T-cell (primary cell): Measurements from ENCODE around the gene THOC2. TPM values are rescaled to one million over a fixed set of nuclear protein-coding genes. Genes with fewer than 3 reads are reported as not detected.

ENCODE experiments used
- ATAC-seq, 4 experiments: fragments of 200-7000 bp in 3 of 4; fragments of 150-1000 bp in 1 of 4; cut with Tn5 transposase; replicated peaks in 1 of 4; 1 replicate in 3 of 4; 2 replicates in 1 of 4; pipeline ENCODE4 v1.10.0; 2021; ENCODE audit warnings: moderate library complexity in 3 of 4, mild to moderate bottlenecking in 2 of 4, moderate number of reproducible peaks in 1 of 4
- CTCF ChIA-PET, 2 donors: fragments of 300-600 bp; sonication (Branson Sonifier 250); formaldehyde crosslinking; loops; one replicate each; lab custom pipeline; 2022; ENCODE audit warnings: antibody characterized with exemption in 2 of 2; lab: Charles Lee
- POLR2A ChIA-PET, 2 donors: fragments of 300-600 bp; sonication (Branson Sonifier 250); formaldehyde crosslinking; loops; one replicate each; lab custom pipeline; 2022; ENCODE audit warnings: antibody characterized with exemption in 2 of 2; lab: Charles Lee
- DNase-seq, 35 experiments: peaks; one replicate each; pipeline versions ENCODE4 v3.0.0 to v3.0.0-alpha.2; 2013 to 2023
- H3K27ac ChIP-seq: one replicate; pipeline ENCODE4 v1.5.1; 2013; ENCODE audit warnings: low read length
- H3K27me3 ChIP-seq, 2 experiments: replicated peaks in 1 of 2; 1 replicate in 1 of 2; 2 replicates in 1 of 2; pipeline versions ENCODE4 v1.6.1 to v1.7.0; 2013; ENCODE audit warnings: low read length in 1 of 2, mixed read lengths in 1 of 2; ENCODE audit not compliant: control insufficient read depth in 2 of 2, insufficient read depth in 2 of 2; ENCODE audit errors: extremely low read depth in 1 of 2
- H3K36me3 ChIP-seq, 2 donors: 1 replicate in 1 of 2; 2 replicates in 1 of 2; pipeline versions ENCODE4 v1.6.1 to v1.7.0; 2013; ENCODE audit warnings: low read length in 1 of 2; ENCODE audit not compliant: control insufficient read depth in 2 of 2, insufficient read depth in 1 of 2; ENCODE audit errors: extremely low read depth in 1 of 2
- H3K4me1 ChIP-seq, 2 experiments: 1 replicate in 1 of 2; 2 replicates in 1 of 2; pipeline versions ENCODE4 v1.6.1 to v1.7.0; 2013; ENCODE audit warnings: low read length in 2 of 2, mixed read lengths in 1 of 2; ENCODE audit not compliant: insufficient read depth in 2 of 2, control insufficient read depth in 1 of 2; ENCODE audit errors: extremely low read depth in 1 of 2
- H3K4me3 ChIP-seq, 2 donors: 1 replicate in 1 of 2; 2 replicates in 1 of 2; pipeline versions ENCODE4 v1.5.1 to v1.7.0; 2013; ENCODE audit warnings: mild to moderate bottlenecking in 2 of 2, low read length in 1 of 2, moderate library complexity in 1 of 2; ENCODE audit not compliant: control insufficient read depth in 1 of 2; ENCODE audit errors: extremely low read depth in 1 of 2
- H3K9me3 ChIP-seq: 2 replicates; pipeline ENCODE4 v1.7.0; 2013
- H3K27ac Mint-ChIP-seq, 2 donors: one replicate each; pipeline ENCODE4 v1.8.0; 2020 to 2021; ENCODE audit warnings: mild to moderate bottlenecking in 2 of 2, mixed read lengths in 2 of 2
- H3K27me3 Mint-ChIP-seq, 2 donors: one replicate each; pipeline ENCODE4 v1.8.0; 2021 to 2022; ENCODE audit warnings: mixed read lengths in 2 of 2
- H3K36me3 Mint-ChIP-seq: one replicate; pipeline ENCODE4 v1.8.0; 2021; ENCODE audit warnings: mixed read lengths
- H3K4me1 Mint-ChIP-seq, 3 donors: one replicate each; pipeline ENCODE4 v1.8.0; 2020 to 2022; ENCODE audit warnings: mixed read lengths in 3 of 3, mild to moderate bottlenecking in 1 of 3
- H3K4me3 Mint-ChIP-seq, 3 donors: one replicate each; pipeline ENCODE4 v1.8.0; 2020 to 2022; ENCODE audit warnings: mild to moderate bottlenecking in 3 of 3, mixed read lengths in 3 of 3, moderate library complexity in 3 of 3
- H3K9me3 Mint-ChIP-seq, 3 donors: one replicate each; pipeline ENCODE4 v1.8.0; 2020 to 2022; ENCODE audit warnings: mixed read lengths in 3 of 3
- WGBS: methylation state at CpG from one replicate; pipeline ENCODE4 v1.1.5; 2013; ENCODE audit warnings: missing lambda C conversion rate; ENCODE audit not compliant: insufficient coverage; 5-methylcytosine and 5-hydroxymethylcytosine counted together
- total RNA-seq, 35 experiments: library from RNA in 6 of 35; stranded (reverse) in 6 of 35; fragments of 120-200 nt in 1 of 35; gene quantifications; one replicate each; pipeline versions ENCODE4 v1.2.1 to v1.2.4 and lab custom pipeline; 2013 to 2026

THOC2 gene
- total RNA-seq, 5 donors from 2014 or later (not counting 1 experiment from before 2014, with no cell fraction given), result 75.7 to 102 (median 80.7) TPM

- no peaks in the 10 kb centered on the region for H3K36me3 Mint-ChIP-seq
- H3K4me1 ChIP-seq, result no peaks in the 10 kb centered on the region
- ATAC-seq, result no peak
- ChIA-PET CTCF (interaction anchor here in 1 of 2 donors (0.6 kb wide), 1 partner anchor 12 kb away, joined by 3 read pairs; no protein-coding TSS in a partner anchor), POLR2A (no interaction called here)
- no peak overlapping the region for H3K4me3 ChIP-seq
- DNase-seq, result no peak
- no peaks in the 10 kb centered on the region for H3K27me3 ChIP-seq
- H3K4me1 Mint-ChIP-seq, result no peaks in the 10 kb centered on the region
- peaks cover 0 to 4% of the 10 kb centered on the region in 2 donors for H3K27me3 Mint-ChIP-seq
- no peaks in the 10 kb centered on the region for H3K9me3 ChIP-seq
- no peak overlapping the region for H3K27ac ChIP-seq
- no peaks in the 10 kb centered on the region for H3K9me3 Mint-ChIP-seq
- H3K4me3 Mint-ChIP-seq, result no peak overlapping the region
- no peaks in the 10 kb centered on the region for H3K36me3 ChIP-seq
- WGBS, result 79% methylated on average over 3 of the region's 4 CpGs
- no peak overlapping the region for H3K27ac Mint-ChIP-seq
Measured at GRCh38 chrX:123563167-123563566, 169.7 kb downstream of the THOC2 start.

GRCh38 chrX:123562342-123563146 lies 170.3 kb downstream of the THOC2 start:
- POLR2A ChIA-PET, result no interaction called here
- Mint-ChIP-seq H3K9me3 (no peaks in the 10 kb centered on the region), H3K4me1 (no peaks in the 10 kb centered on the region), H3K4me3 (no peak overlapping the region), H3K27me3 (peaks cover 0 to 4% of the 10 kb centered on the region in 2 donors), H3K36me3 (no peaks in the 10 kb centered on the region), H3K27ac (no peak overlapping the region)
- no peak overlapping the region for H3K27ac ChIP-seq
- no peak for DNase-seq
- no peaks in the 10 kb centered on the region for H3K36me3 ChIP-seq
- H3K27me3 ChIP-seq, result no peaks in the 10 kb centered on the region
- H3K4me1 ChIP-seq, result no peaks in the 10 kb centered on the region
- no peak for ATAC-seq
- H3K9me3 ChIP-seq, result no peaks in the 10 kb centered on the region
- CTCF ChIA-PET, result no interaction called here
- no peak overlapping the region for H3K4me3 ChIP-seq
- 94% methylated on average over 17 of the region's 32 CpGs for WGBS

GRCh38 chrX:123561439-123562215 lies 171.2 kb downstream of the THOC2 start:
- H3K9me3 Mint-ChIP-seq, result no peaks in the 10 kb centered on the region
- H3K27ac Mint-ChIP-seq, result no peak overlapping the region
- H3K4me1 ChIP-seq, result no peaks in the 10 kb centered on the region
- no peaks in the 10 kb centered on the region for H3K36me3 ChIP-seq
- H3K9me3 ChIP-seq, result no peaks in the 10 kb centered on the region
- 93% methylated on average over 15 of the region's 28 CpGs for WGBS
- H3K27ac ChIP-seq, result no peak overlapping the region
- ATAC-seq (no peak), DNase-seq (no peak)
- ChIA-PET POLR2A (no interaction called here), CTCF (no interaction called here)
- H3K4me3 ChIP-seq, result no peak overlapping the region
- H3K4me3 Mint-ChIP-seq, result no peak overlapping the region
- no peaks in the 10 kb centered on the region for H3K36me3 Mint-ChIP-seq
- no peaks in the 10 kb centered on the region for H3K4me1 Mint-ChIP-seq
- peaks cover 0 to 4% of the 10 kb centered on the region in 2 donors for H3K27me3 Mint-ChIP-seq
- H3K27me3 ChIP-seq, result no peaks in the 10 kb centered on the region

GRCh38 chrX:123550829-123551228 lies 182.0 kb downstream of the THOC2 start:
- H3K9me3 Mint-ChIP-seq, result peaks cover 0 to 2% (median 0%) of the 10 kb centered on the region in 3 donors
- no peaks in the 10 kb centered on the region for H3K4me1 ChIP-seq
- no peaks in the 10 kb centered on the region for H3K9me3 ChIP-seq
- WGBS, result no CpG with 5 or more reads among the region's 1 CpG
- no peaks in the 10 kb centered on the region for H3K36me3 Mint-ChIP-seq
- ATAC-seq (no peak), DNase-seq (no peak)
- no peaks in the 10 kb centered on the region for H3K36me3 ChIP-seq
- ChIA-PET CTCF (interaction anchor here in 1 of 2 donors (0.6 kb wide), 1 partner anchor 13 kb away, joined by 3 read pairs; no protein-coding TSS in a partner anchor), POLR2A (no interaction called here)
- H3K4me3 ChIP-seq, result no peak overlapping the region
- H3K27ac Mint-ChIP-seq, result no peak overlapping the region
- H3K4me3 Mint-ChIP-seq, result no peak overlapping the region
- no peaks in the 10 kb centered on the region for H3K4me1 Mint-ChIP-seq
- H3K27ac ChIP-seq, result no peak overlapping the region
- peaks cover 0 to 12% of the 10 kb centered on the region in 2 donors for H3K27me3 Mint-ChIP-seq
- H3K27me3 ChIP-seq, result no peaks in the 10 kb centered on the region

Other genes with a start within 250 kb of the THOC2 start
- gene XIAP, start 127.0 kb upstream of the THOC2 start, total RNA-seq, result 10 to 100 TPM; 40.4 to 59.6 (median 46.1) TPM
- 10 to 100 TPM; 80.7 to 98.7 (median 95.2) TPM for gene STAG2, start 228.7 kb upstream of the THOC2 start, total RNA-seq